HPDE6-E6E7 (cell line): Measurements from ENCODE around the gene TRIM13.
"Not testable (repeated sequence)": the region's sequence is repeated elsewhere in the genome, so short reads cannot be mapped to it uniquely, and the experiment has no call there.

Experiments used
- DNase-seq: peaks from one replicate; pipeline ENCODE4 v3.0.0; 2011; ENCODE audit warnings: missing footprints; ENCODE audit errors: extremely low spot score

Gene TRIM13, protein sequence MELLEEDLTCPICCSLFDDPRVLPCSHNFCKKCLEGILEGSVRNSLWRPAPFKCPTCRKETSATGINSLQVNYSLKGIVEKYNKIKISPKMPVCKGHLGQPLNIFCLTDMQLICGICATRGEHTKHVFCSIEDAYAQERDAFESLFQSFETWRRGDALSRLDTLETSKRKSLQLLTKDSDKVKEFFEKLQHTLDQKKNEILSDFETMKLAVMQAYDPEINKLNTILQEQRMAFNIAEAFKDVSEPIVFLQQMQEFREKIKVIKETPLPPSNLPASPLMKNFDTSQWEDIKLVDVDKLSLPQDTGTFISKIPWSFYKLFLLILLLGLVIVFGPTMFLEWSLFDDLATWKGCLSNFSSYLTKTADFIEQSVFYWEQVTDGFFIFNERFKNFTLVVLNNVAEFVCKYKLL

DNA sequence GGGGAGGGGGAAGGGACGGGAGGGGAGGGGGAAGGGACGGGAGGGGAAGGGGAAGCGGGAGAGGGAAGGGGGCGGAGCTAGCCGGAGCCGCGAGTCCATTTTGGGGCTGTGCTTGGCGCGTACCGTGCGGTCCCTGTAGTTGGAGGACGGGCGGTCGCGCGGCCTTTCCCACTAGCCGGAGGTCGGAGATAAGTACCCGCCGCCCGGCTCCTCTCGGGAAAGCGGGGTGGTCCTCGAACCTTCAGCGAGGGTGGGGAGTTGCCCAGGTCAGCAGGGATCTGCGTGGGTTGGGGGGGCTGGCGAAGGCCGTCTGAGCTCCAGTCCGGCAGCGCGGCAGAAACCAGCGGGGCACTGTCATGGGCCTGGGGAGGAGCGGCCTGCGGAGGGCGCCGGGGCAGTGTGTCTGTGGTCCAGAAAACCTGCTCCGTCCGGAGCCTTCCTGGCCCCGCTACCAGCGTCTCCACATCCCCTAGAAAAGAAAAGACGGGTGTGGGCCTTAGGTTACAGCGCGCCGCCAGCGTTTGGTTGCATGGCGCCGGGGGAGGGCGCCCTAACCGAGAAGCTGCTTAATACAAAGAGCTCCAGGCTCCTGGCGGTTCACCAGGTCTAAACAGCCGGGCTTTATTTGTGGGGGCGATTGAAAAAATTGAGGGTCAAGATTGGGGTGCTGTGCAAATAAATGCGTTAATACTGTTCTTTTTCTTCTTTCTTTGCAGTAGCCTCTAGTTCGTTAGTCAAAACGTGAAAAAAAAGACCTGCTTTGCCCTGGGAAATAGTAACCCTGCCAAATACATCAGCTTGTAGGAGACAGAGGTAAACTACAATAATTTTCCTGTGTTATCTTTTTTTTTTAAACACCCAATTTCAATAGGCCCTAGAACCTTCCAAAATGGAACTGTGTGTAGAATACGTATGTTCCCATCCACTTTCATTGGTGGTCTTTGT is at the start of gene TRIM13:
Gene TRIM13, plus strand, starts transcription at position 92 of the 945 bp plus-strand sequence. CDS start 14,899 bp downstream, outside the sequence.
- peak; percentile 27 for DNase-seq

DNA sequence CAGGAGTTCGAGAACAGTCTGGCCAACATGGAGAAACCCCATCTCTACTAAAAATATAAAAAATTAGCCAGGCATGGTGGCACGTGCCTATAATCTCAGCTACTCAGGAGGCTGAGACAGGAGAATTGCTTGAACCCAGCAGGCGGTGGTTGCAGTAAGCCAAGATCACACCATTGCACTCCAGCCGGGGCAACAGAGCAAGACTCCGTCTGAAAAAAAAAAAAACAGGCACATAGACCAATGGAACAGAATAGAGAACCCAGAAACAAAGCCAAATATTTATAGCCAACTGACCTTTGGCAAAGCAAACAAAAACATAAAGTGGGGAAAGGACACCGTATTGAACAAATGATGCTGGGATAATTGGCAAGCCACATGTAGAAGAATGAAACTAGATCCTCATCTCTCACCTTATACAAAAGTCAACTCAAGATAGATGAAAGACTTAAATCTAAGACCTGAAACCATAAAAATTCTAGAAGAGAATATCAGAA is 48.0 kb upstream of the TRIM13 start:
- not testable (repeated sequence) for DNase-seq

DNA sequence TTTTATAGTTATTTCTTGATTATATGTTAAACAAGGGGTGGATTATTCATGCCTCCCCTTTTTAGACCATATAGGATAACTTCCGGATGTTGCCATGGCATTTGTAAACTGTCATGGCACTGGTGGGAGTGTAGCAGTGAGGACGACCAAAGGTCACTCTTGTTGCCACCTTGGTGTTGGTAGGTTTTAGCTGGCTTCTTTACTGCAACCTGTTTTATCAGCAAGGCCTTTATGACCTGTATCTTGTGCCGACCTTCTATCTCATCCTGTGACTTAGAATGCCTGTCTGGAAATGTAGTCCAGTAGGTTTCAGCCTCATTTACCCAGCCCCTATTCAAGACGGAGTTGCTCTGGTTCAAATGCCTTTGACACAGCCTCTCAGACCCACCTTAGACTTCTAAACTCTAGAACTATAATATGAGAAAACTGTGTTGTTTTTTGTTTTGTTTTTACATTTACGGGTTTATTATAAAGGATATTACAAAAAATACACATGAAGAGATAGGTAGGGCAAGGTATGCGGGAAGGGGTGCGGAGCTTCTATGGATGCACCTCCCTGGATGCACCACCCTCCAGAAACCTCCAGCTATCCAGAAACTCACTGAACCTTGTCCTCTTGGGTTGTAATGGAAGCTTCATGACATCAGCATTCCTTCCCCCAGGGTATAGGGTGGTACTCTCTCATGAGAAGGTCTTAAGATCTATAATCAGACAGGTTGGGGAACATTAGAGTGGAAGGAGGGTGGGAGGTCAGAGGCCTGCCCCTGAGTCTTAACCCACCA is 44.9 kb upstream of the TRIM13 start:
- DNase-seq, result no peak

DNA sequence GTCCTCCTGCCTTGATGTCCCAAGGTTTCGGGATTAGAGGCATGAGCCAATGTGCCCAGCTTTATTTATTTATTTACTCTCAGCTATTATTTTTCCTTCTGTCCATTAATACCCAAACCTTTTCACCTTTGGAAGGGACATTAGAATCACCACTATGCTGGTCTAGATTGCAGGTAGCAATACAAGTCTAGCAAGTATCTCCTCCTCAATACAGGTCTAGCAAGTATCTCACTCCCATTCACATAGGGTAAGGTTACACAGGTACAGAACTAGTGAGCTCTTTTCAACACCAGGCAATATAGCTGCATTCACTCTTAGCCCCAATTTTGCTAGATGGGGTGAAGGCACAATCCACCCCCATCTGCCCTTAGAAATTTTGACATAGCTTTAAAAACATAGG is 43.3 kb upstream of the TRIM13 start:
- no peak for DNase-seq

DNA sequence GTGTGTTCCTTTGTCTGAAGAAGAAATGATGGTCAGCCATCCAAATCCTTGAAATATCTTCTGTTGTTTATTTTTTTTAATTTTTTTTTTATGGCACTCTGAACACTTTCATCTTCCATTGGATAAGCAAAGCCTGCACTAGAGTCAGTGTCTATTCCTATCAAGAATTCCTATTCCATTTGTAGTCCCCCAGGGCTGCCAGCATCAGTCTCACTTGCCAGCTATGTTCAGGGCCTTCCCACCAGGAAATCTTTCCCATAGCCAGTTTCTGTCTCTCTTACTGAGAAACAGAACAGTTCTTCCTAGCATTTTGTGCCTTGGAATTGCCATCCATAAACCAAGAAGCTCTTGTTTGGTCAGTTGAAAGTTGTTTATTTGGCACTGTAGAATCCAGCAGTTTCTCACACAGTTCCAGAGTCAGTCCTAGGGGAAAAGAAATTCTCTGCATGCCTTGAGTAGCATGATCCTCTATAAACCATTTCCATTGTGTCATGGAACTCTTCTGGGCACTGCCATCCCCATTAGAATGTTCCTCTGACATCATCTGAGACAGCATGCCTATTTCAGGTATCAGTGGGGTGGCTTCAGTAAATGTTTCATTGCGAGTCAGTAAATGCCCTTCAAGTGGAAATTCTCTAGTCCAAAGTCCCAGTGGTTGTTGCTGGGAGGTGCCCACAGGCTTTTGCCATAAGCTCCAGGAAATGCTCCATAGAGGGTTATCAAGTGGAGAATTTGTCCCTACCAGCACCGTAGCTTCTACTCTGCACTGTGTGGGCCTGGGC is 42.0 kb upstream of the TRIM13 start:
- no peak for DNase-seq

DNA sequence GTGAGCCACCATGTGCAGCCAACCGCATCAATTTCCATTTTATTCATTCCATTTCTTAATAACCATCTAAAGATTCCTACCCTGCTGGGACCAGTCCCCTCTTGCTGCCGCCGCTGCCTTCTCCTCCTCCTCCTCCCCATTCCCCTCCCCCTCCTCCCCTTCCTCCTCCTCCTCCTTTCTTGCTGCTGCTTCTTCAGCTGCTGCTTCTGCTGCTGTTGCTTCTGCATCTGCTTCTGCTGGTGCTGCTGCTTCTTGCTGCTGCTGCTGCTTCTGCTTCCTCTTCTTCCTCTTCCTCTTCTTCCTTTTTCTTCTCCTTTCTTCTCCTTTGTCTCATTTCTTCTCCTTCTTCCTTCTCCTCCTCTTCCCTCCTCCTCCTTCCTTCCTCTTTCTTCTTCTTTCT is 40.7 kb upstream of the TRIM13 start:
- no peak for DNase-seq

DNA sequence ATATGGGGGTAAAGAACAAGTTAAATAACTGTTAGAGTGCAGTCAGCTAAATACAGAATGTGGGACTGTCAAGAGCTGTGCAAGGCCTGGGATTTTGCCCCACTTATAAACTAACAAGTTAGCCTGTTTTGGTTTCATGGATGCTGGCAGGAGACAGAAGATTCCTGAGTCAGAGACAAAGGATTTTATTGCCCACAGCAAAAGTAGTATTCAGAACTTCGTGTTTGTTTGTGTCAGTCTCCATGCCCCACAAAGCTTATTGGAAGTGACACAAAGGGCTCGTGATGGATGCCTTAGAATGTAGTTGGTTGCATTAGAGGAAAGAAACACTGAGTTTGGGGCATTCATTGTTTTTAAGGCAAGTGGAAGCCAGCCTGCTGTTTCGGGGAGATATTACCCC is 38.5 kb upstream of the TRIM13 start:
- DNase-seq, result no peak

DNA sequence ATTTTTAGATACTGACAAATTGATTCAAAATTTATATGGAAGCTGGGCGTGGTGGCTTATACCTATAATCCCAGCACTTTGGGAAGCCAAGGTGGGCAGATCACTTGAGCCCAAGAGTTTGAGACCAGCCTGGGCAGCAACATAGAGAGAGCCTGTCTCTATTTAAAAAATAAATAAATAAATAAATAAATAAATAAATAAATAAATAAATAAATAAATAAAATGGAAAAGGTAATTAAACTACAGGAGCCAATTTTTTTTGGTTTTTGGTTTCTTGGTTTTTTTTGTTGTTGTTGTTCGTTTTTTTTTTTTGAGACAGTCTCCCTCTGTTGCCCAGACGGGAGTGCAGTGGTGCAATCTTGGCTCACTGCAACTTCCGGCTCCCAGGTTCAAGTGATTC is 29.4 kb upstream of the TRIM13 start:
- no peak for DNase-seq

DNA sequence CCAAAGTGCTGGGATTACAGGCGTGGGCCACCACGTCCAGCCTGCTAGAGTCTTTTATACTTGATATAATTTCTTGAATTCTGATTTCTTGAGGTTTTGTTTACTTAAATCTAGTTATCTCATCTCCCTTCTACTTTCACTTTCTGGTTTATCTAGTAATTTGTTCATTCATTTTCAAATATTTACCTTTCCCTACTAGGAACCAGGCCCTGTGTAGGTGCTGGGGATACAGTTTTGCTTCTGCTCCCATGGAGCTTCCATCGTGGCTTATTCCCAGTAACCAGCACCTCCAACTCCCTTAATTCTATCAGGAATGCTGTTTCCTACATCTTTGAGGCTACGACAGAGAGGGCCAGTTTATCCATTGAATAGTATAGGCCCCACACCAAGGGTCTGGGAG is 24.1 kb upstream of the TRIM13 start:
- DNase-seq, result no peak

DNA sequence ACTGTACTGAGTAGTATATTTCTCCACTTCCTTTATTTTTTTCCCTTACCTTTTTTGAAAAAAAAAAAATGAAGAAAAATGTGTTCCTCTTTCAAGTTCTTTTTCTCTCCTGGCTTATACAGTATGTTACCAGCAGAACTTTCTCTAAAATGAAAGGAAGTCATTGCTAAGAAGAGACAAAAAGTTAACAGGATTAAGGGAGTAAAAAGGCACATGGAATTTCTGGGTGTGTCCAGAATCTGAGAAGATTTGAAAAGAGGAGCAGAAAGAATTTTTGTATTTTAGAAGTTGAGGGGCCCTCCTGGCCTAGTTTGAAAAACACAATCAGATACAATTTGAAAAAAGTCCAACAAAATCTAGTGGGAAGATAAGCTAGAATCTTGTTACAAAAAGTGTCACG is 21.0 kb upstream of the TRIM13 start:
- no peak for DNase-seq

DNA sequence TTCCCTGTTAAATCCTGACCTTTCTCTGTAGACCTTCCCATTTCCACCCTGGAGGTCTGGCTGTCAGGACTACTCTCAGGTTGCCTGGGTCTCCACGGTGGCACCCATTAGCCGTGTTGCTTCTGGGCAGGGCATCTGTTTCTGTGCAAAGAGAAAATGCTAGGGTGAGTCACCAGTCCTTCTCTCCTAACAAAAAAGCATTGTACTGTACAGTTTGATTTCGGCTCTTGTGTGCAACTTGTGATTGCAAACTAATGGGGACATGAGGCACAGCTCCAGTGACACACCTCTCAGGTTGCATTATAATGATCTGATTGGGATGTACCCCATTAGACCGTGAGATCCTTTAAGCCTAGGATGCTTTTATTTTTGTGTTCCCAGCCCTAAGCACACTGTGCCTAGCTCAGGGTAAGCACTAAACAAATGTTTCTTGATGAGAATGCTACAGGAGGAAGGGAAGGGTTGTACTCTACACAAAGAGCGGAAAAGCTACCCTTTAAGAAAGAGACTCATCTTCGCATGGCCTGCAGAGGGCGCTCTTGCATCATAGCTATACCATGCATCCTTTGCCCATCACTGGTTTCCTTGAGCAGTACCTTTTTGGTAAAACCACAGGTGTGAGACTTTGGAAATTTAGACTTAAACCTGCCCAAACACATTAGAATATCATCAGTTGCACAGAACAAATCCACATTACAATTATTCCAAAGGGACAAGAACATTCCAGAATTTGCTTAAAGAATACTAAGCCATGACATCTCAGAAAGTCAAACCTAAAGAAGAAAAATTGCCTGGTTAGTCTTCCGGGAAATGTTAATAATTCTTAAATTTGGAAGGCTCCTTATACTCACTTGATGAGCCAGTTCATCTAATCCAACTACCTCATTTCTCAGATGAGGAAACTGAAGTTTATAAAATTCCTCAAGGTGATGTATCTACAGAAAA is 20.3 kb upstream of the TRIM13 start:
- peak; percentile 14 for DNase-seq

DNA sequence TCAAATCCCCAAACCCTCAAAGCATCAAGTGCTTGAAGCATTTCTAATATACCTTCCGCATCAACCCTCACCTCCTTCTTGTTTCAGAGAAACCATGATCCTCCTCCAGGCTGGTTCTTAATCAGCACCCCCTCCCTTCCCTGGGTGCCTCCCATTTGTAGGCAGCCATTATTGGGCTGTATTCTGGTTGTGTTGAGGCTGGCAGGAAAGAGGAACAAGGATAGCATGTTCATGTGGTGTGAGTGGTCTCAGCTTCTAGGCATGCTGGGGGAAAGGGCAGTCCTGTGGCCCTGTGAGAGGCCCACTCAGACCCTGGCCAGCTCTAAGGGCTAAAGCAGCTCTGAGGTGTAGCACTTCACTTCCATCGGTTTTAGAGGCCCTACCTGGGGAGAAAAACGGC is 18.9 kb upstream of the TRIM13 start:
- DNase-seq, result no peak

DNA sequence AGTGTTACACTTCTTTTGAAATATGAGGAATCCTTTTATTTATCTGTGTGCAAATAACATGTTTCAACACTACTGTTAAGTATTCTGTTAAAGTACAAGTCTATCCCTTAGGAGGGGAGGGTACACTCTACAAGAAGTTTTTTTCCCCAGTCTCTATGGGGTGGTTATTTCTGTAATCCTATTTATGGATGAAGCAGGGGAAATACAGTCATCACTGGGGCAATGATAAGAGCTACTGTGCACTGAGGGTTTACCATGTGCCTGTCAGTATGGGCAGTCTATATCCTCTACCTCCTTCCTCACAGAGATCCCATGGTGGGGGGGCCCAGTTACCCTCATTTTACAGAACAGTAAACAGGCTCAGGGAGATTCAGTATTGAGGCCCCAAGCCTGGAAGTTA is 16.6 kb upstream of the TRIM13 start:
- DNase-seq, result no peak

DNA sequence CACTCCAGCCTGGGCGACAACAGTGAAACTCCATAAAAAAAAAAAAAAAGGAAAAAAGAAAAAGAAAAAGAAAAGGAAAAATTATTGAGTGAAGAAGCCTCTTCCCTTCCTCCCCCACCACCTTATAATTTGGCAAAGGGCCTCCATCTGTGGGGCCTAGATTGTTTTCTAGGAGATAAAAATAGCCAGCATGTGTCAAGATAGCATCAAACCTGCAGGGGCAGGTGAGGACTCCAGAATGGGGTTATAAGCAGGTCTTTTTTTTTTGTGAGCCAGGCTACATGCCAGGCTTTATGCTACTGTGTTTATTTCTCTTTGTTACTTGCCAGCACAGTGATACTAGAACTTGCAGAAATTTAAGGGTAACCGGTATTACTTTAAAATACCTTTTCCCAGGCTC is 11.7 kb upstream of the TRIM13 start:
- no peak for DNase-seq

DNA sequence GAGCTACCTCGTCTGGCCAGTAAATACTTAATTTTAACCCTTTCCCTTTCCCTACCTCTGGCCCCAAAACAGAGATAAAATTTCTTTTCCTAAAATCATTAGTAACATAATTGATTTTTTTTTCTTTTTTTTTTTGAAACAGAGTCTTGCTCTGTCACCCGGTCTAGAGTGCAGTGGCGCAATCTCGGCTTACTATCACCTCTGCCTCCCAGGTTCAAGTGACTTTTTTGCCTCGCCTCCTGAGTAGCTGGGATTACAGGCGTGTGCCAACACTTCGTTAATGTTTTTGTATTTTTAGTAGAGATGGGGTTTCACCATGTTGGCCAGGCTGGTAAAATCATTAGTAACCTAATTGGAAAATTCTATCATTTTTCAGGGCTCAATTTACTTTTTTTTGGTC is 10.4 kb upstream of the TRIM13 start:
- no peak for DNase-seq

DNA sequence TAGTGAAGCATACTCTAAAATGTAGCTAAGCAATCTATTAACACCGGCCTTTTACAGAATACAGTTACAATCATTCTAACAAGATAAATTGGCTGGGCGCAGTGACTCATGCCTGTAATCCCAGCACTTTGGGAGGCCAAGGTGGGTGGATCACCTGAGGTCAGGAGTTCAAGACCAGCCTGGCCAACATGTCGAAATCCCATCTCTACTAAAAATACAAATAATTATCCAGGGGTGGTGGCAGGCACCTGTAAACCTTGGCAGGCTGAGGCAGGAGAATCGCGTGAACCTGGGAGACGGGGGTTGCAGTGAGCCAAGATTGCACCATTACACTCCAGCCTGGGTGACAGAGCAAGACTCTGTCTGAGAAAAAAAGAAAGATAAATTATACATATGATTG is 6.2 kb upstream of the TRIM13 start:
- not testable (repeated sequence) for DNase-seq

DNA sequence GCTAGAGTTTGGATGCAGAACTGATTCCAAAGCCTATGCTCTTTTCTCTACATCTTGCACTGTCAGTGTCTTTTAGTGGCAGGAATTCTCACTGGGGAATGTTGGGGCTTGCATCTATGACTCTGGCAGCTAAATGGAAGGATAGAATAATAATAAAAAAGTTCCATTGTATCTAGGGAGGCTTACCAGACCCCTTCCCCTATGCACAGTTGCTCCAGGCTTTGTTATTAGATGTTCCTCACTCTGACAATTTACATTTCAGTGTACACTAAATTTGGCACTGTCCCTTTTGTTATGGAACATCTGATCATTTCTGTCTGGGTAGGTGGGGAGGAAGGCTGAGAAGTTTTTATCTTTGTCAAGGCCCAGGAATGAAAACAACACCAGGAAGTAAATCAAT is 3.7 kb upstream of the TRIM13 start:
- DNase-seq, result no peak

DNA sequence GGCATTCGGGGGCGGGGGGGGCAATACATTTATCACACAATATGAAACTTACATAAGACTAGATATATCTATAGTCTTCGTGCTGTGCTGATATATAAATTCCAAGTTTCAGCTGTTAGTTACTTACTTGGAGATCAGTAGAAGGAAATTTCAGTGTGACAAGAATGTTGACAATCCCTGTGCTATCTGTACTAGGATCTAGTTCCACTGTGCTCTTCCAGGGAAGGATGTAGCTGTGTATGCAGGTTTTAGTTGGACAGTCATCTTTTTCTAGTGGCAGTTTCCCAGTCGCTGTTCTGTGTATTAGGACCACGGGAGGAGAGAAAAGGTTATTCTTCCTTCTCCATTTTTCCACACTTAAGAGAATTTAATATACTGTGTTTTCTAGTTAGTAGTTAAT is 3.2 kb upstream of the TRIM13 start:
- no peak for DNase-seq

DNA sequence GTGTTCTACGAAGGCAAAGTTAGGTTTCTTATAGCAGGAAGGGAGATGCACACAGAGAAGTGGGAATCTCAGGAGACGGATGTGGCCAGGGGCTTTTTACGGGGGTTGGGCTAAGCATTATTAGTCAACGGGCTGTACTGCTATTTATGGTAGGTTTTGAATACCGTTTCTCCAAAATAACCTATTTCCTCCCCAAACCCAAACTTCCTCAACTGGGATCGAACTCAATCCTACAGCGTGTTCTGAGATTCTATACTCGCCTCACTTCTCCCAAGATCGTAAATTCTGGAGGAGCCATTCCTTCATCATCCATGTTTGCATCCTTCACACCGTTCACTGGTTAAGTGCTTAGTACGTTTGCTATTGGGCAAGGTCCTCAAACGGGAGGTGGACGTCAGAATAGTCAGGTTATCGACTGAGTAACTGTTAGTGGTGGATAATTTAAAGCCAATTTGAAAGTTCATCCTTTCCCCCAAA is 1.2 kb upstream of the TRIM13 start:
- DNase-seq, result no peak
